GM19452 (cell line): Measurements from ENCODE around the gene SP100.
"Not testable (repeated sequence)": the region's sequence is repeated elsewhere in the genome, so short reads cannot be mapped to it uniquely, and the experiment has no call there.

Experiments
- ATAC-seq: cut with Tn5 transposase; IDR thresholded peaks from one replicate; pipeline ENCODE4 v1.9.1; 2021; ENCODE audit not compliant: unreplicated experiment

The SP100 gene

GRCh38 chr2:230418341-230419016, 2.5 kb downstream of the SP100 start:
- ATAC-seq, result no peak

- ATAC-seq, result no peak
Observed at GRCh38 chr2:230419181-230419580, 3.2 kb downstream of the SP100 start.

- ATAC-seq, result no peak
Observed at GRCh38 chr2:230422149-230422548, 6.1 kb downstream of the SP100 start.

- ATAC-seq, result no peak
Observed at GRCh38 chr2:230423851-230424458, 8.0 kb downstream of the SP100 start.

GRCh38 chr2:230425377-230425776, 9.4 kb downstream of the SP100 start:
- no peak for ATAC-seq

- ATAC-seq, result no peak
Observed at GRCh38 chr2:230429513-230429912, 13.5 kb downstream of the SP100 start.

- ATAC-seq, result no peak
Observed at GRCh38 chr2:230430957-230431910, 15.2 kb downstream of the SP100 start.

GRCh38 chr2:230434677-230435324, 18.8 kb downstream of the SP100 start:
- ATAC-seq, result no peak

- ATAC-seq, result no peak
Observed at GRCh38 chr2:230435431-230435830, 19.4 kb downstream of the SP100 start.

GRCh38 chr2:230439121-230439520, 23.1 kb downstream of the SP100 start:
- ATAC-seq, result not testable (repeated sequence)

GRCh38 chr2:230439590-230439989, 23.6 kb downstream of the SP100 start:
- peak; percentile 47 for ATAC-seq

- ATAC-seq, result peak; percentile 64
Observed at GRCh38 chr2:230441227-230441897, 25.4 kb downstream of the SP100 start.

GRCh38 chr2:230443541-230443940, 27.5 kb downstream of the SP100 start:
- ATAC-seq, result no peak

GRCh38 chr2:230444832-230445231, 28.8 kb downstream of the SP100 start:
- ATAC-seq, result no peak

- ATAC-seq, result no peak
Observed at GRCh38 chr2:230447036-230447435, 31.0 kb downstream of the SP100 start.

GRCh38 chr2:230447455-230448451, 31.8 kb downstream of the SP100 start:
- ATAC-seq, result peak; percentile 83

GRCh38 chr2:230449901-230450467, 34.0 kb downstream of the SP100 start:
- no peak for ATAC-seq

- ATAC-seq, result no peak
Observed at GRCh38 chr2:230453006-230453405, 37.0 kb downstream of the SP100 start.
